ENCODE results near the gene MEF2A. TPM values are rescaled to one million over a fixed set of nuclear protein-coding genes. Genes with fewer than 3 reads are reported as not detected.

MEF2A gene
- total RNA-seq, 1 donor from 2014 or later, result 184 TPM

DNA sequence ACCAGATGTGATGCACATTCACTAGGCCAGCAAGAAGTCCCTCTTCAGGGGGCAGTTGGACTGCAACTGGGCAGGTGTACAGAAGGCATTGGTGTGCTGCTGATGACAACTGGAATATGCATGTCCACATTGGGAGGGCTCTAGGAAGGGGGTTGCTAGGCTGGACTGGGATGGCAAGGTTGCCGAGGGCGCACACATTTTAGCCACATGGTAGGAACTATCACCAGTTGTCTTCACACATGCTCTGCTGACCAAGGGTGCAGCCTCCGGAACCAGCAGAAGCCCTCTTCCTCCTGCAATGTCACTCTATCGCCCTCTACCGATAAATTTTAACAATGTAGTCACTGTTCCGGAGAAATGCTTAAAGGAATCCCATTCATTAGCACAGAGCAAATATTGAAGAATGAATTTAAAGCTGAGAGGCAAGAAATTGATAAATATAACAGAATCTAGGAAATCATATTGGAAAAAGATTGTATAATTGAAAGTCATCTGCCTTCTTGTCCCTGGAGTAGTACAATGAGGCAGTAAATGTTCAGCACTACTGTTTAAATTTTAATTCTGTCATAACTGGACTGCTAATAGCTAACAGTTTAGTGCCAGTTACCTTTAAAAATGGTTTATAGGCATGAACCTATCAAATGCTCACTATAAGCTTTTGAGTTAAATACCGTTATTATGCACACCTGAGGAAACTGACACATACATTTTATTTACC lies 190.1 kb downstream of the MEF2A start:
- H3K9me3 Mint-ChIP-seq (ENCODE audit: low read depth), result no peaks in the 10 kb centered on the region
- no peak overlapping the region for H3K27ac Mint-ChIP-seq (ENCODE audit: unreplicated experiment)
- no peaks in the 10 kb centered on the region for H3K27me3 Mint-ChIP-seq (ENCODE audit: low read depth)
- TF ChIP-seq, protein P1, sequence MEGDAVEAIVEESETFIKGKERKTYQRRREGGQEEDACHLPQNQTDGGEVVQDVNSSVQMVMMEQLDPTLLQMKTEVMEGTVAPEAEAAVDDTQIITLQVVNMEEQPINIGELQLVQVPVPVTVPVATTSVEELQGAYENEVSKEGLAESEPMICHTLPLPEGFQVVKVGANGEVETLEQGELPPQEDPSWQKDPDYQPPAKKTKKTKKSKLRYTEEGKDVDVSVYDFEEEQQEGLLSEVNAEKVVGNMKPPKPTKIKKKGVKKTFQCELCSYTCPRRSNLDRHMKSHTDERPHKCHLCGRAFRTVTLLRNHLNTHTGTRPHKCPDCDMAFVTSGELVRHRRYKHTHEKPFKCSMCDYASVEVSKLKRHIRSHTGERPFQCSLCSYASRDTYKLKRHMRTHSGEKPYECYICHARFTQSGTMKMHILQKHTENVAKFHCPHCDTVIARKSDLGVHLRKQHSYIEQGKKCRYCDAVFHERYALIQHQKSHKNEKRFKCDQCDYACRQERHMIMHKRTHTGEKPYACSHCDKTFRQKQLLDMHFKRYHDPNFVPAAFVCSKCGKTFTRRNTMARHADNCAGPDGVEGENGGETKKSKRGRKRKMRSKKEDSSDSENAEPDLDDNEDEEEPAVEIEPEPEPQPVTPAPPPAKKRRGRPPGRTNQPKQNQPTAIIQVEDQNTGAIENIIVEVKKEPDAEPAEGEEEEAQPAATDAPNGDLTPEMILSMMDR (IDR thresholded peaks at IDR 0.05), result peak; percentile 89
- H3K4me1 Mint-ChIP-seq (ENCODE audit: low read depth), result peaks cover 5% of the 10 kb centered on the region
- no peak overlapping the region for H3K4me3 Mint-ChIP-seq (ENCODE audit: unreplicated experiment)
- no peaks in the 10 kb centered on the region for H3K36me3 Mint-ChIP-seq (ENCODE audit: low read depth)
- DNase-seq (ENCODE audit: low spot score), result no peak

DNA sequence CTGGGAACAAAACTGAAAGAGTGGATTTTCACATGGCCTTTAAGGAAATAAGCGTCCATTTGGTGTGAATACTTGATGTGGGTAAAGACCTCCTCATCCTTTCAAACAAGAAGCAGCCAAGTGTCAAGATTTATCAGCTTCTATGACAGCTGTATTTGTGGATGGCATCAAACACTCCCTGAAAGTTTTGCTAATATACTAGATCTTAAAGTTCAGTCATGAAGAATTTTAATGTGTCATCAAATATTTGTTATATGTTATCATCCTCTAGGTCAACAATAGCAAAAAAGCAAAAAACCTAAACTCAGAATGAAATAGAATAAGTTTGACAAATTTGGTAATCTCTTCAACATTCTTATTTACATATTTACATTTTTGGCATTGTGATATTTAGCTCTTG lies 196.5 kb downstream of the MEF2A start:
- Mint-ChIP-seq H3K27ac (ENCODE audit: unreplicated experiment) (no peak overlapping the region), H3K9me3 (ENCODE audit: low read depth) (no peaks in the 10 kb centered on the region), H3K4me1 (ENCODE audit: low read depth) (no peaks in the 10 kb centered on the region), H3K4me3 (ENCODE audit: unreplicated experiment) (no peak overlapping the region), H3K36me3 (ENCODE audit: low read depth) (no peaks in the 10 kb centered on the region), H3K27me3 (ENCODE audit: low read depth) (no peaks in the 10 kb centered on the region)
- no peak for DNase-seq (ENCODE audit: low spot score)
- TF ChIP-seq, protein P1 (IDR thresholded peaks at IDR 0.05), result no peak

DNA sequence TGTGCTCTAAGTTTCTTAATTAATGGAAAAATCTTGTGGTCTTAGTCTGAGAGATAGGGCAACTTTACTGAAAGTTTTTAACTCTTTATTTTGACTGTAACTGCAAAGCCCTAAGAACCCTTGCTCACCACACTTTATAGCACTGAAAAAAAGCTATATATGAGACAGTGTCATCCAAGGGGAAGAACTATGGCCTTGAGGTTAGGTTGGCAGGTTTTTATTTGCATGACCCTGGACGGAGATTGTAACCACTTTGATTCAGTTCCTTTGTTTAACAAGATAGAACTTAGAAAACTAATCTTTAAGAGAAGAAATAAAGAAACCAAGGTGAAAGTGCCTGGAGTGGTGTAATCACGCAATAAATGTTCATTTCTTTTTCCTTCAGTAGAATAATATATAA lies 198.0 kb downstream of the MEF2A start:
- DNase-seq (ENCODE audit: low spot score), result no peak
- H3K27me3 Mint-ChIP-seq (ENCODE audit: low read depth), result no peaks in the 10 kb centered on the region
- no peaks in the 10 kb centered on the region for H3K4me1 Mint-ChIP-seq (ENCODE audit: low read depth)
- no peaks in the 10 kb centered on the region for H3K36me3 Mint-ChIP-seq (ENCODE audit: low read depth)
- H3K4me3 Mint-ChIP-seq (ENCODE audit: unreplicated experiment), result no peak overlapping the region
- TF ChIP-seq, protein P1 (IDR thresholded peaks at IDR 0.05), result no peak
- no peaks in the 10 kb centered on the region for H3K9me3 Mint-ChIP-seq (ENCODE audit: low read depth)
- H3K27ac Mint-ChIP-seq (ENCODE audit: unreplicated experiment), result no peak overlapping the region

DNA sequence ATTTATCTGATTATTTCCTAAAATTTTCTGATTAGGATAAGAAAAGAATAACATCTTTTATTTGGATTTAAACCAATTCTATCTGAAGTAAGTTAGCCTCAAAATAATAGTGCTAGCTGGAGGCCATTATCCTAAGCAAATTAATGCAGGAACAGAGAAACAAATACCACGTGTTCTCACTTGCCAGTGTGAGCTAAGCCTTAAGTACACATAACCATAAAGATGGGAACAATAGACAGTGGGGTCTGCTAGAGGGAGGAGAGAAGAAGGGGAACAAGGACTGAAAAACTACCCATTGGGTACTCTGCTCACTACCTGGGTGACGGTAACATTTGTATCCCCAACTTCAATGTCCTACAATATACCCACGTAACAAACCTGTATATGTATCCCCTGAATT lies 198.7 kb downstream of the MEF2A start:
- Mint-ChIP-seq H3K36me3 (ENCODE audit: low read depth) (no peaks in the 10 kb centered on the region), H3K27me3 (ENCODE audit: low read depth) (no peaks in the 10 kb centered on the region), H3K4me1 (ENCODE audit: low read depth) (no peaks in the 10 kb centered on the region), H3K9me3 (ENCODE audit: low read depth) (no peaks in the 10 kb centered on the region), H3K27ac (ENCODE audit: unreplicated experiment) (no peak overlapping the region), H3K4me3 (ENCODE audit: unreplicated experiment) (no peak overlapping the region)
- TF ChIP-seq, protein P1 (IDR thresholded peaks at IDR 0.05), result no peak
- DNase-seq (ENCODE audit: low spot score), result no peak

Other genes with a start within 250 kb of the MEF2A start
- gene LYSMD4, start 167.5 kb downstream of the MEF2A start, total RNA-seq, result 13.1 to 17.1 TPM (median 13.2 TPM) in 3 replicates